HEK293 (cell line): Measurements from ENCODE around the gene KLF11.

ENCODE experiments used
- CTCF ChIA-PET: fragments of 350-600 bp; formaldehyde crosslinking; extraction: SDS; loops from one replicate; lab custom pipeline; 2021; ENCODE audit warnings: antibody characterized with exemption; lab: Yijun Ruan, JAX
- POLR2A ChIA-PET: fragments of 300-600 bp; formaldehyde crosslinking; extraction: SDS; loops from one replicate; lab custom pipeline; 2020; ENCODE audit warnings: antibody characterized with exemption, inconsistent platforms; lab: Yijun Ruan, JAX
- H3K27ac ChIP-seq: fragments of 200-500 bp; sonication (Bioruptor generic); 2 replicates; pipeline ENCODE4 v1.5.1; 2014; ENCODE audit warnings: low read depth, low read length, control low read depth, inconsistent platforms; ENCODE audit errors: extremely low read depth
- H3K36me3 ChIP-seq, 2 experiments: fragments of 200-500 bp in 1 of 2; sonication (Bioruptor generic) in 1 of 2; 1 replicate in 1 of 2; 2 replicates in 1 of 2; pipeline ENCODE4 v1.5.1; 2014 to 2017; ENCODE audit warnings: inconsistent platforms in 2 of 2, low read length in 2 of 2; ENCODE audit not compliant: control insufficient read depth in 2 of 2, insufficient read depth in 1 of 2
- H3K4me1 ChIP-seq: fragments of 200-500 bp; sonication (Bioruptor generic); 2 replicates; pipeline ENCODE4 v1.5.1; 2014; ENCODE audit warnings: mild to moderate bottlenecking, low read length, inconsistent platforms; ENCODE audit not compliant: control insufficient read depth, insufficient read depth
- H3K4me3 ChIP-seq: 2 replicates; pipeline ENCODE4 v1.5.1; 2011; ENCODE audit warnings: low read depth, mild to moderate bottlenecking, control low read depth, low read length, moderate library complexity
- H3K9me3 ChIP-seq: fragments of 200-500 bp; sonication (Bioruptor generic); 2 replicates; pipeline ENCODE4 v1.5.1; 2014; ENCODE audit warnings: low read depth, low read length, inconsistent platforms; ENCODE audit not compliant: control insufficient read depth, insufficient read depth
- GLIS1 ChIP-seq: fragments of 450-650 bp; formaldehyde crosslinking; IDR thresholded peaks from 2 replicates; pipeline ENCODE4 v1.5.1; 2016; ENCODE audit warnings: missing biosample characterization, missing genetic modification characterization
- HOXD13 ChIP-seq: sonication (generic); formaldehyde crosslinking; IDR thresholded peaks from 2 replicates; pipeline ENCODE4 v1.8.0; 2022; ENCODE audit warnings: missing genetic modification reagents, borderline replicate concordance
- KLF8 ChIP-seq: fragments of 450-650 bp; formaldehyde crosslinking; IDR thresholded peaks from 2 replicates; pipeline ENCODE4 v1.5.1; 2016; ENCODE audit warnings: missing biosample characterization, missing genetic modification characterization
- RBAK ChIP-seq: fragments of 450-650 bp; formaldehyde crosslinking; IDR thresholded peaks from 2 replicates; pipeline ENCODE4 v1.5.1; 2016; ENCODE audit warnings: missing biosample characterization, missing genetic modification characterization
- TCF7L2 ChIP-seq: IDR thresholded peaks from 2 replicates; pipeline ENCODE4 v1.6.1; 2011; ENCODE audit warnings: low read depth, mild to moderate bottlenecking, inconsistent platforms, low read length, moderate library complexity, borderline replicate concordance
- ZBTB20 ChIP-seq: fragments of 450-650 bp; formaldehyde crosslinking; IDR thresholded peaks from 2 replicates; pipeline ENCODE4 v1.5.1; 2016; ENCODE audit warnings: missing biosample characterization, missing genetic modification characterization
- ZFP41 ChIP-seq: fragments of 450-650 bp; formaldehyde crosslinking; IDR thresholded peaks from 2 replicates; pipeline ENCODE4 v1.5.1; 2016; ENCODE audit warnings: missing biosample characterization, missing genetic modification characterization, borderline replicate concordance
- ZNF10 ChIP-seq: fragments of 450-650 bp; formaldehyde crosslinking; IDR thresholded peaks from 2 replicates; pipeline ENCODE4 v1.5.1; 2017; ENCODE audit warnings: missing biosample characterization, missing genetic modification characterization
- ZNF114 ChIP-seq: fragments of 450-650 bp; formaldehyde crosslinking; IDR thresholded peaks from 2 replicates; pipeline ENCODE4 v1.5.0; 2017; ENCODE audit warnings: missing biosample characterization, missing genetic modification characterization
- ZNF133 ChIP-seq: fragments of 450-650 bp; formaldehyde crosslinking; IDR thresholded peaks from 2 replicates; pipeline ENCODE4 v1.5.1; 2016; ENCODE audit warnings: missing biosample characterization, missing genetic modification characterization
- ZNF138 ChIP-seq: fragments of 450-650 bp; formaldehyde crosslinking; IDR thresholded peaks from 2 replicates; pipeline ENCODE4 v1.5.1; 2016; ENCODE audit warnings: missing biosample characterization, missing genetic modification characterization, borderline replicate concordance
- ZNF146 ChIP-seq: fragments of 450-650 bp; formaldehyde crosslinking; IDR thresholded peaks from 2 replicates; pipeline ENCODE4 v1.5.1; 2016; ENCODE audit warnings: missing biosample characterization, missing genetic modification characterization
- ZNF175 ChIP-seq: fragments of 450-650 bp; formaldehyde crosslinking; IDR thresholded peaks from 2 replicates; pipeline ENCODE4 v1.5.1; 2016; ENCODE audit warnings: missing biosample characterization, missing genetic modification characterization
- ZNF2 ChIP-seq: fragments of 450-650 bp; formaldehyde crosslinking; IDR thresholded peaks from 2 replicates; pipeline ENCODE4 v1.5.1; 2016; ENCODE audit warnings: missing biosample characterization, missing genetic modification characterization
- ZNF214 ChIP-seq: fragments of 450-650 bp; formaldehyde crosslinking; IDR thresholded peaks from 2 replicates; pipeline ENCODE4 v1.5.1; 2017; ENCODE audit warnings: missing biosample characterization, mild to moderate bottlenecking, missing genetic modification characterization, borderline replicate concordance
- ZNF350 ChIP-seq: fragments of 450-650 bp; formaldehyde crosslinking; IDR thresholded peaks from 2 replicates; pipeline ENCODE4 v1.5.0; 2017; ENCODE audit warnings: missing biosample characterization, mild to moderate bottlenecking, missing genetic modification characterization
- ZNF426 ChIP-seq: fragments of 450-650 bp; formaldehyde crosslinking; IDR thresholded peaks from 2 replicates; pipeline ENCODE4 v1.5.1; 2017; ENCODE audit warnings: missing biosample characterization, missing genetic modification characterization, mild to moderate bottlenecking, inconsistent platforms, moderate library complexity
- ZNF561 ChIP-seq: fragments of 450-650 bp; IDR thresholded peaks from 2 replicates; pipeline ENCODE4 v1.5.1; 2018; ENCODE audit warnings: missing biosample characterization, missing genetic modification characterization, borderline replicate concordance
- ZNF610 ChIP-seq: fragments of 450-650 bp; formaldehyde crosslinking; IDR thresholded peaks from 2 replicates; pipeline ENCODE4 v1.5.1; 2016; ENCODE audit warnings: missing biosample characterization, missing genetic modification characterization, borderline replicate concordance
- ZSCAN30 ChIP-seq: fragments of 450-650 bp; IDR thresholded peaks from 2 replicates; pipeline ENCODE4 v1.5.1; 2018; ENCODE audit warnings: missing biosample characterization, mild to moderate bottlenecking, missing genetic modification characterization, moderate library complexity
- TF ChIP-seq, protein P1 (sequence below): fragments of 450-650 bp; formaldehyde crosslinking; IDR thresholded peaks from 2 replicates; pipeline ENCODE4 v1.5.1; 2016; ENCODE audit warnings: missing biosample characterization, missing genetic modification characterization
- TF ChIP-seq, protein P2 (sequence below): fragments of 450-650 bp; formaldehyde crosslinking; IDR thresholded peaks from 2 replicates; pipeline ENCODE4 v1.5.1; 2016; ENCODE audit warnings: missing biosample characterization, missing genetic modification characterization, low read depth
- TF ChIP-seq, protein P3 (sequence below): fragments of 450-650 bp; formaldehyde crosslinking; IDR thresholded peaks from 2 replicates; pipeline ENCODE4 v1.5.1; 2016; ENCODE audit warnings: missing biosample characterization, missing genetic modification characterization

KLF11 gene

DNA sequence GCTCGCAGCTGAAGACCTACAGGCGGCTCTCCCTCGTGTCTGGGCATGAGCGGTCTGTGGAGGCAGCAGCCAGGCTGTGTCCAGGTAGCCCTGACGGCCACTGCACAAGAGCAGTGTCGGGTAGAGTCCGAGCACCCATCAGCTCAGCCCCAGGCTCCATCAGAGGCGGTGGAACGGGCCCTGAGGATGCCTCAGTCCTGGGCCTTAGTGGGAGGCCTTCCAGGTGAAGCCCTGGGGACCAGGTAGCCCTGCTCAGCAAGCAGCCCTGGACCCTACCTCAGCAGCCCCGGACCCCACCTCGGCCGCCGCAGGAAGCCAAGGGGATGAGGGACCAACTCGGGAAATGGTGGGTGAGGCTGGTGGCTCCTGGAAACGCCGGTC is 21.3 kb upstream of the KLF11 start:
- H3K27ac ChIP-seq: no peak overlapping the region
- no peaks in the 10 kb centered on the region for H3K4me1 ChIP-seq
- H3K9me3 ChIP-seq: no peaks in the 10 kb centered on the region
- CTCF ChIA-PET: interaction anchor here (0.6 to 0.9 kb wide), 2 partner anchors 38 to 66 kb away, joined by 3 to 6 read pairs; no protein-coding TSS in a partner anchor
- no peak overlapping the region for H3K4me3 ChIP-seq
- POLR2A ChIA-PET: no interaction called here
- no peaks in the 10 kb centered on the region for H3K36me3 ChIP-seq
- no peak for TF ChIP-seq ZNF2 (tag by site-specific recombination)
- no peak for TF ChIP-seq ZNF146
- TF ChIP-seq, protein P1, sequence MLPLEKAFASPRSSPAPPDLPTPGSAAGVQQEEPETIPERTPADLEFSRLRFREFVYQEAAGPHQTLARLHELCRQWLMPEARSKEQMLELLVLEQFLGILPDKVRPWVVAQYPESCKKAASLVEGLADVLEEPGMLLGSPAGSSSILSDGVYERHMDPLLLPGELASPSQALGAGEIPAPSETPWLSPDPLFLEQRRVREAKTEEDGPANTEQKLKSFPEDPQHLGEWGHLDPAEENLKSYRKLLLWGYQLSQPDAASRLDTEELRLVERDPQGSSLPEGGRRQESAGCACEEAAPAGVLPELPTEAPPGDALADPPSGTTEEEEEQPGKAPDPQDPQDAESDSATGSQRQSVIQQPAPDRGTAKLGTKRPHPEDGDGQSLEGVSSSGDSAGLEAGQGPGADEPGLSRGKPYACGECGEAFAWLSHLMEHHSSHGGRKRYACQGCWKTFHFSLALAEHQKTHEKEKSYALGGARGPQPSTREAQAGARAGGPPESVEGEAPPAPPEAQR (tag by site-specific recombination): no peak
- no peak for TF ChIP-seq ZNF138 (tag by site-specific recombination)

DNA sequence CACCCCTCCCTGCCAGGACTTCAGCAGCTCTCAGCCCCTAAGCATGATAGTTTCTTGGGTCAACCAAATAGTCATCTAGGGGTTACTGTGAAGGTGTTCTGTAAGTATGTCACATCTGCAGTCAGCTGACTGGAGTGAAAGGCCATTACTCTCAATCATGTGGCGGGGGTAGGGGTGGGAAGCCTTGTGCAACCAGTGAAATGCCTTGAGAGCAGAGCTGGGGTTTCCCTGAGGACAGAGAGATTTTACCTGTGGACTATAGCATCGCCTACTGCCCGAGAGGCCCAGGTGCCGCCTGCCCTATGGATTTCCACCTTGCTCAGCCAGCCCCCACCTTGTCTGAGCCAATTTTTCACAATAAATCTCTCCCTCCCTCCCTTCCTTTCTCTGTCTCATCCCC is 20.9 kb upstream of the KLF11 start:
- no peaks in the 10 kb centered on the region for H3K4me1 ChIP-seq
- ChIA-PET CTCF (interaction anchor here (0.9 kb wide), 1 partner anchor 38 kb away, joined by 6 read pairs; no protein-coding TSS in a partner anchor), POLR2A (no interaction called here)
- no peaks in the 10 kb centered on the region for H3K9me3 ChIP-seq
- H3K27ac ChIP-seq: no peak overlapping the region
- no peak overlapping the region for H3K4me3 ChIP-seq
- H3K36me3 ChIP-seq: no peaks in the 10 kb centered on the region
- no peak for TF ChIP-seq HOXD13 (CRISPR knock-in tag)
- no peak for TF ChIP-seq ZNF610 (tag by site-specific recombination)
- no peak for TF ChIP-seq ZFP41 (tag by site-specific recombination)
- TF ChIP-seq GLIS1 (tag by site-specific recombination): no peak
- TF ChIP-seq, protein P2, sequence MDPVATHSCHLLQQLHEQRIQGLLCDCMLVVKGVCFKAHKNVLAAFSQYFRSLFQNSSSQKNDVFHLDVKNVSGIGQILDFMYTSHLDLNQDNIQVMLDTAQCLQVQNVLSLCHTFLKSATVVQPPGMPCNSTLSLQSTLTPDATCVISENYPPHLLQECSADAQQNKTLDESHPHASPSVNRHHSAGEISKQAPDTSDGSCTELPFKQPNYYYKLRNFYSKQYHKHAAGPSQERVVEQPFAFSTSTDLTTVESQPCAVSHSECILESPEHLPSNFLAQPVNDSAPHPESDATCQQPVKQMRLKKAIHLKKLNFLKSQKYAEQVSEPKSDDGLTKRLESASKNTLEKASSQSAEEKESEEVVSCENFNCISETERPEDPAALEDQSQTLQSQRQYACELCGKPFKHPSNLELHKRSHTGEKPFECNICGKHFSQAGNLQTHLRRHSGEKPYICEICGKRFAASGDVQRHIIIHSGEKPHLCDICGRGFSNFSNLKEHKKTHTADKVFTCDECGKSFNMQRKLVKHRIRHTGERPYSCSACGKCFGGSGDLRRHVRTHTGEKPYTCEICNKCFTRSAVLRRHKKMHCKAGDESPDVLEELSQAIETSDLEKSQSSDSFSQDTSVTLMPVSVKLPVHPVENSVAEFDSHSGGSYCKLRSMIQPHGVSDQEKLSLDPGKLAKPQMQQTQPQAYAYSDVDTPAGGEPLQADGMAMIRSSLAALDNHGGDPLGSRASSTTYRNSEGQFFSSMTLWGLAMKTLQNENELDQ (tag by site-specific recombination): no peak
- no peak for TF ChIP-seq ZSCAN30 (tag by site-specific recombination)
- no peak for TF ChIP-seq KLF8 (tag by site-specific recombination)
- no peak for TF ChIP-seq ZBTB20 (tag by site-specific recombination)
- no peak for TF ChIP-seq ZNF133 (tag by site-specific recombination)
- no peak for TF ChIP-seq ZNF350 (tag by site-specific recombination)
- TF ChIP-seq ZNF10 (tag by site-specific recombination): no peak
- no peak for TF ChIP-seq ZNF561
- TF ChIP-seq TCF7L2: no peak
- no peak for TF ChIP-seq ZNF114 (tag by site-specific recombination)
- no peak for TF ChIP-seq RBAK (tag by site-specific recombination)
- no peak for TF ChIP-seq ZNF214
- TF ChIP-seq, protein P3, sequence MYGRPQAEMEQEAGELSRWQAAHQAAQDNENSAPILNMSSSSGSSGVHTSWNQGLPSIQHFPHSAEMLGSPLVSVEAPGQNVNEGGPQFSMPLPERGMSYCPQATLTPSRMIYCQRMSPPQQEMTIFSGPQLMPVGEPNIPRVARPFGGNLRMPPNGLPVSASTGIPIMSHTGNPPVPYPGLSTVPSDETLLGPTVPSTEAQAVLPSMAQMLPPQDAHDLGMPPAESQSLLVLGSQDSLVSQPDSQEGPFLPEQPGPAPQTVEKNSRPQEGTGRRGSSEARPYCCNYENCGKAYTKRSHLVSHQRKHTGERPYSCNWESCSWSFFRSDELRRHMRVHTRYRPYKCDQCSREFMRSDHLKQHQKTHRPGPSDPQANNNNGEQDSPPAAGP (tag by site-specific recombination): no peak
- no peak for TF ChIP-seq ZNF175
- no peak for TF ChIP-seq ZNF146
- no peak for TF ChIP-seq ZNF426 (tag by site-specific recombination)
